OCI-LY1 (cell line): ENCODE data around the gene CXCR3.
"Not testable (repeated sequence)": the region's sequence is repeated elsewhere in the genome, so short reads cannot be mapped to it uniquely, and the experiment has no call there.

Experiments
- EZH2 ChIP-seq: fragments of 200-600 bp; sonication (generic), shearing (Covaris generic); IDR thresholded peaks from 2 replicates; pipeline ENCODE4 v1.8.0; 2017; ENCODE audit warnings: borderline replicate concordance, mixed run types, mild to moderate bottlenecking, antibody characterized with exemption, low read length, moderate library complexity, mixed read lengths
- TF ChIP-seq, protein P1 (sequence below): fragments of 200-600 bp; sonication (generic), shearing (Covaris generic); IDR thresholded peaks from 2 replicates; pipeline ENCODE4 v1.5.1; 2017; ENCODE audit warnings: mild to moderate bottlenecking, antibody characterized with exemption, low read length, moderate library complexity, mixed read lengths

DNA sequence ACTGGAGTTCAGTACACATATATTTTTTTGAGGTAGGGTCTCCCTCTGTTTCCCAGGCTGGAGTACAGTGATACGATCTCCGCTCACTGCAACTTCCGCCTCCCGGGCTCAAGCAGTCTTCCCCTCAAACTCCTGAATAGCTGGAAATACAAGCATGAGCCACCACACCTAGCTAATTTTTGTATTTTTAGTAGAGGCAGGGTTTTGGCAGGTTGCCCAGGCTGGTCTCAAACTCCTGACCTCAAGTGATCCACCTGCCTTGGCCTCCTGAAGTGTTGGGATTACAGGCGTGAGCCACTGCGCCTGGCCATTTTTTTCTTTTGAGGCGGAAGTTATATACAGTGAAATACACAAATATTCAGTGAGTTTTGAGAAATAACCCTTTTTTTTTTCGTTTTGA, 46.9 kb downstream of the CXCR3 start:
- TF ChIP-seq EZH2: not testable (repeated sequence)
- TF ChIP-seq, protein P1, sequence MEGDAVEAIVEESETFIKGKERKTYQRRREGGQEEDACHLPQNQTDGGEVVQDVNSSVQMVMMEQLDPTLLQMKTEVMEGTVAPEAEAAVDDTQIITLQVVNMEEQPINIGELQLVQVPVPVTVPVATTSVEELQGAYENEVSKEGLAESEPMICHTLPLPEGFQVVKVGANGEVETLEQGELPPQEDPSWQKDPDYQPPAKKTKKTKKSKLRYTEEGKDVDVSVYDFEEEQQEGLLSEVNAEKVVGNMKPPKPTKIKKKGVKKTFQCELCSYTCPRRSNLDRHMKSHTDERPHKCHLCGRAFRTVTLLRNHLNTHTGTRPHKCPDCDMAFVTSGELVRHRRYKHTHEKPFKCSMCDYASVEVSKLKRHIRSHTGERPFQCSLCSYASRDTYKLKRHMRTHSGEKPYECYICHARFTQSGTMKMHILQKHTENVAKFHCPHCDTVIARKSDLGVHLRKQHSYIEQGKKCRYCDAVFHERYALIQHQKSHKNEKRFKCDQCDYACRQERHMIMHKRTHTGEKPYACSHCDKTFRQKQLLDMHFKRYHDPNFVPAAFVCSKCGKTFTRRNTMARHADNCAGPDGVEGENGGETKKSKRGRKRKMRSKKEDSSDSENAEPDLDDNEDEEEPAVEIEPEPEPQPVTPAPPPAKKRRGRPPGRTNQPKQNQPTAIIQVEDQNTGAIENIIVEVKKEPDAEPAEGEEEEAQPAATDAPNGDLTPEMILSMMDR: not testable (repeated sequence)
